Thyroid gland (tissue), 4 donors: Measurements from ENCODE around the gene CA7.

ENCODE experiments used
- POLR2A ChIP-seq, 2 donors: fragments of 450-650 bp; IDR thresholded peaks; one replicate each; pipeline ENCODE4 v1.6.1; 2017; ENCODE audit warnings: antibody characterized with exemption in 2 of 2, mild to moderate bottlenecking in 2 of 2, moderate library complexity in 1 of 2
- TF ChIP-seq, protein P1 (sequence below), 6 experiments: fragments of 200-600 bp in 3 of 6; fragments of 450-650 bp in 3 of 6; sonication (generic) in 3 of 6; IDR thresholded peaks; one replicate each; pipeline ENCODE4 v1.5.1; 2016 to 2019; ENCODE audit warnings: antibody characterized with exemption in 6 of 6, mild to moderate bottlenecking in 2 of 6, inconsistent platforms in 1 of 6, moderate library complexity in 1 of 6

DNA sequence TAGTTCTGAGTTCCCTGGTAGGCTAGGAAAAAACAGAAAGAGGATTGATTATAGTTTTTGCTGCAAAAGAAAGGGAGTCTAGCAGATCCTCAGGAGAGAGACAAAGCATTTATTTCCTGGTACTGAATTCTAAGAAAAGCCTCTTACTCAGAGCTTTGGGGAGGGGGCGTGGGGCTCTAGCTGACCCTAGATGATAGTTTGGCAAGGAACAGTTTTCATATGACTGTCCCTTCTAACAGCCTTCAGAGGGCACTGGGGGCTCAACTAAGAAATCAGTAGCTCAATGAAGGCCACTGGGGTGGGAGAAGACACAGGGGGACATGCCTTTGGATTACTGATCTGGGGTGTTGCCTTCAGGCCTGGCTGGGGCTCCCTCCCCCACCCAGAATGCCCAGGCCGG lies 4.0 kb downstream of the CA7 start:
- TF ChIP-seq, protein P1, sequence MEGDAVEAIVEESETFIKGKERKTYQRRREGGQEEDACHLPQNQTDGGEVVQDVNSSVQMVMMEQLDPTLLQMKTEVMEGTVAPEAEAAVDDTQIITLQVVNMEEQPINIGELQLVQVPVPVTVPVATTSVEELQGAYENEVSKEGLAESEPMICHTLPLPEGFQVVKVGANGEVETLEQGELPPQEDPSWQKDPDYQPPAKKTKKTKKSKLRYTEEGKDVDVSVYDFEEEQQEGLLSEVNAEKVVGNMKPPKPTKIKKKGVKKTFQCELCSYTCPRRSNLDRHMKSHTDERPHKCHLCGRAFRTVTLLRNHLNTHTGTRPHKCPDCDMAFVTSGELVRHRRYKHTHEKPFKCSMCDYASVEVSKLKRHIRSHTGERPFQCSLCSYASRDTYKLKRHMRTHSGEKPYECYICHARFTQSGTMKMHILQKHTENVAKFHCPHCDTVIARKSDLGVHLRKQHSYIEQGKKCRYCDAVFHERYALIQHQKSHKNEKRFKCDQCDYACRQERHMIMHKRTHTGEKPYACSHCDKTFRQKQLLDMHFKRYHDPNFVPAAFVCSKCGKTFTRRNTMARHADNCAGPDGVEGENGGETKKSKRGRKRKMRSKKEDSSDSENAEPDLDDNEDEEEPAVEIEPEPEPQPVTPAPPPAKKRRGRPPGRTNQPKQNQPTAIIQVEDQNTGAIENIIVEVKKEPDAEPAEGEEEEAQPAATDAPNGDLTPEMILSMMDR (IDR thresholded peaks at IDR 0.05), result no peak
- no peak for TF ChIP-seq POLR2A (IDR thresholded peaks at IDR 0.05)
